NCI-H2029 treated with DMSO at 0.1 percent for 48 hours (cell line): ENCODE measurements around the gene PCNX1.

Experiments used
- DNase-seq: peaks from one replicate; lab custom pipeline; 2025; lab: John Stamatoyannopoulos, UW

Gene PCNX1

DNA sequence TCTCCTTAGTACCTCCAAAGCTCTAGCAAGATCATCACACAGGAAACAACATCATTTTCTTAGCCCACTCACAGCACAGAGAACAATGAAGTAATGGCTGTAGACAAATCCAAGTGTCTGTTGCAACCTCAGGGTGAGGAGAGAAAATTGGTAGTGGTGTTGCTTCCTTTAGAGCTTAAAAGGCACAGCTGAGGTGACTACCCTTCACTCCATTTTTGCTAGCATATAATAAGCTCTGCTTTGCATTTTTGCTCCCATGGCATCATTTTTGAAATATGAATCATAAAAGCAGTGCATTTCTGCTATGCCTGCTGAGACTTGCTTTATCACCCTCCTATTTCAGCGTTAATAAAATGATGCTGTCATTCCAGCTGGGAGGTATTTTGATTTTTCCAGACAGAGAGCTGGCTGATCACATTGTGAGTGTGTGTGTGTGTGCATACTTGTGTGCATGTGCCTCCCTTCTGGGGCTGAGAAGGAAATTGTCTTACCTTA is 18.5 kb upstream of the PCNX1 start:
- no peak for DNase-seq

DNA sequence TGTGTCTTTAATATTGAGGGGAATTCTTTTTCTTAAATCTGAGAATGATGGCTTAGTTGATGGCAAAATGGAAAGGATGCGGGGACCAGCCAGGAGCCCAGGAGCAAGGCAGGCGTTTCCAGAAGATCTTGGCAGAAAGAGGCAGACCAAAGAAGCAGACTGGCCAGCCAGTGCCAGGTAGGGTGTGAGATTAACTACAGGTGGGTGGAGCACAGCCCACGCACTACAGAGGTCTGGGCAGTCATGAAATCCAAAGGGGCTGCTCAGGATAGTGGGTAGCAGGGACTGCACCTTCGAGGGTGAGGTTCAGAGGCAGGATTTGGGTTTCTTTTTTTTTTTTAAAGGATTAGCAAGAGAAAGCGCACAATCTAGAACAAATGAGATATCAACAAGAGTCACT is 17.7 kb upstream of the PCNX1 start:
- no peak for DNase-seq

DNA sequence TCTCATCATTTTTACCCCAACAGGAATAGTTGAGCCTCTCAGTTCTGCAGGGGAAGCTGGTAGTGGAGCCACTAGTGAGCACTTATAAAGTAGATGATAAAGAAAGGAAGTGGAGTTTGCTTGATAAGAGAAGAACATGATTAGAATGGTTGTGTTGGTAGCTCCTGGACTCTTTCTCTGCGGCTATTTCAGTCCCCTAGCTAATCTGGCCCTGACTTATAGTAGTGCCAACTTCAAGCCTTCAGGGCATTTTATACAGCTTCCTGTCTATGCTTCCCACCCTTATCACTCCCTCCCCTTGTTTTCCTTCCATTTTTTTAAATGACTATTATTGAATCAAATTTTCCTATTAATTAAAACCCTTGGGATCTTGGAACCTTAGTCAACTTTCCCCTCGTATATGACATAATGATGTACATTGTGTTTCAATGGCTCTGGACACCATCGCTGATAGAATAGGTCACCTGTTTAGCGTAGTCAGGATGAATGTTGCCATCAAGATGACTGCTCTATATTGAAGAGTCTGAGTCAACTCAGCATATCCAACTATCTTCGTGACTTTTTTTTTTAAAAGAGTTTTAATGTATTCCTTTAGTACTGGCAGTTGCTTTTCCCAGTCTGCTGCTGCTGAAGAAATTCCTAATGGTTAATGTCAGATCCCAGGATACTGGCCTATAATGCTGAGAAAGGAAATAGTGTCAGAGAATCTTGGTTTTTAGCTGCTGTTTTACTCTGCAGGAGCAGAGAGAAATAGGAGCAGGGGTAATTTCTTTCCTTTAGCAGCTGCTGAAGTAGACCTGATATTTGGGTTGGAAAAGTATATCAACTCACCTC is 16.2 kb upstream of the PCNX1 start:
- no peak for DNase-seq

DNA sequence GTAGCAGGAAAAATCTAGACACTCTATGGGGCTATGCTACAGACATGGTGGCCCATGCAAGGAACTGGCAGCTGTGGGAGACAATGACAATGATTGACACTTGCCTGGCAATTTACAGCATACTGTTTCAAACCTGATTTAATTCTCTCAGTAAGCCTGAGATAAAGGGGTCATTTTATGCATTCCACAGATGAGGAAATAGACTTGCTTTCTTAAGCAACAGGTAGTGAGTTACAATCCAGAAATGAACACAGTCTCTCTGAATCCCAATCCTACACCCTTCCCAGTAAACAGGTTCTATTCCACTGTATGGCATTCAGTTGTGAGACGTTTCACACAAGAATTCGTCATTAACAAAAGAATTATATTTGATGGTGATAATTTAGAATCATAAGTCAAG is 15.5 kb upstream of the PCNX1 start:
- DNase-seq = no peak

- DNase-seq = no peak
These were observed 14.0 kb upstream of the PCNX1 start for GRCh38 chr14:70893062-70893845.

- DNase-seq = no peak
These were observed 13.4 kb upstream of the PCNX1 start for GRCh38 chr14:70893858-70894291.

DNA sequence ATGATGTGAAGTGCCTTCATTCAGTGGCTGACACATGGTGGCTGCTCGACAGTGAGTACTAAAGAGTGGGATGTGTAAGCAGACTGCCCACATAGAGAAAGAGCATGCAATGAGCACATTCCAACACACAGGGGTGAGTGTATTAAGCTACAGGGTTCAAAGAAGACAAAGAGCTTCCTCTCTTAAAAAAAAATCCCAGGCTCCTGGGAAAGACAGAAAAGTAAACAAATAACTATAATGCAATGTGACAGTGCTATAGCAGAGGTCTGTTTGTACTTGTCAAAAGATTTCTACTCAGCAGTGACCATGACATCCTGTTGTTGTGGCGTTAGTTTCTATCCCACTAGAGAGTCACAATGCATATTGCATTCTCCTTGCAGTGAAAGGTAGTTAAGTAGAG is 12.4 kb upstream of the PCNX1 start:
- no peak for DNase-seq

- DNase-seq = no peak
These were observed 10.9 kb upstream of the PCNX1 start for GRCh38 chr14:70896317-70896716.

DNA sequence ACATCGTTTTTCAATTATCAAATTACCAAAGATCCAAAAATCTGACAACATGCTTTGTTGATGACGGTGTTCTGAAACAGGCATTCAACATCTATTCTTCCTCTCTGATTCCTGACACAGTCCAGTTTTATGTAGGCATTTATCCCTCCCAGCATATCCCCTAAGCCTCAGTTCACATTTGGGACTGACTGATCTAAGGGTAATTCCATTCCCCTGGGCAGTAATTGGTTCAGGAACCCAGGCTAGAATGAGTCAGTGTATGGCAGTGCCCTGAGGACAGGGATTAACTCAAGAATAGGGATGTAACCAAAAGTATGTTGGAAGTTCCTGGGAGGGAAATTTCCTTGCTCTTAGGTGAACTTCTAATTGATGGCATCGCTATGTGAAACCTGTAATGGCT is 10.3 kb upstream of the PCNX1 start:
- no peak for DNase-seq

DNA sequence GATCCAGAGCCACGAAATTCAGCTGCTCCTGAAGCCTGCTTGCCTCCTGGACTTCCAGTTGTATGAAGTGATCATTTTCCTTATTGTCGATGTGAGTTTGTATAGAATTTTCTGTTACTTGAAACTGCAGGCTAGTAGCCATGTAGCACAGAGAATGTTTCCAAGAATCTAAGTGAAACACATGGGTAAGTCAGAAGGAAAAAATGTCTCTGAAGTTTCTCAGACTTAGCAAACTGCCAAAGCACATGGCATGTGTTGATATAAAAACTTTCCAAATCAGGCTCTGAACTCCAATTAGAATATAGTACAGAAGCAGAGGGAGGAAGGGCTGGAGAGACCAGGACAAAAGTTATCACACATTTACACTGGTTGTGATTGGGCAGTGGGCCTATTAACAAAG is 9.8 kb upstream of the PCNX1 start:
- DNase-seq = no peak

DNA sequence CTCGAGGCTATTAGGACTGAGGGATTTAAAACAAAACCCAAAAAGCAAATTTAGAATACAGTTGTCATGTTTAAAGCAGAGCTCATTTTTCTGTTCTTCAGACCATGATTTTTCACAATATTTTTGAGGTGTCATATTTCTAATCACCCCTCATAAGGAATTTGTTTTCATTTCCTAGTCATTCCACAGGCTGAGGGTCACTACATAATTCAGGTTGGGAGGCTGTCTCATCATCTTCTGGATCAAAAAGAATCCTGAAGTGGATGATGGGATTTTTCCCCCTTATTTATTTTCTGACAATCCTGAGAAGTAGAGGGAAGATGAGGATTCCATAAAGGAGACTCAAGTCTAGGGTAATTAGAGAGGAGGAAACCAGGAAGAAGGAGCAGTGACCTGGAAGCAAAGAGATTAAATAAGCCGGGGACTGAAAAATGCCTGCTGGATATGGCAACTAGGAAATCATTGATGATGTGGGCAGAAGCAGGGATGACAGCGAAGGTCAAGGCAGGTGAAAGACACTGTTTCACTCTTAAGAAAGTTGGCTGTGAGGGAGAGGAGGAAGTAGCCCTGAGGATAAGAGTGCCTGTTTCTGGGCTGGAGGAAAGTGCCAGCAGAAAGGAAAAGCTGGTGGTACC is 9.0 kb upstream of the PCNX1 start:
- no peak for DNase-seq

DNA sequence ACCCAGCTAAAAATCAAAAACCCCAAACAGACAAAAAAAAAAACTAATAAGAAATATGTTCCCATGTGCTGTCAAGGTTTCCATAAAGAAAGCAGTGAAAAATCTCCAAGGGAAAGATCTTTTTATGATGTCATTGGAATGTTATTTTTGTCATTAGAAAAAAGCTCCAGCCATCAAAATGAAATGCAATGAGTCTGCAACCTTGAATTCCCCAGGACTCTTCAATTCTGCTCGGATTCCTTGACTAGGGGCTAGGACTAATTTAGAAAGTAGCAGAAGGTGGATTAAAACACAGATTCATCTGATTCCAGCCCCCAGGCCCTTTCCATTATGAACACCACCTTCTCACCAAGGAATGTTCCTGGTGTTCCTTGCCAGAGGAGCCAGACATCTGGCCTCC is 6.0 kb upstream of the PCNX1 start:
- DNase-seq = no peak

DNA sequence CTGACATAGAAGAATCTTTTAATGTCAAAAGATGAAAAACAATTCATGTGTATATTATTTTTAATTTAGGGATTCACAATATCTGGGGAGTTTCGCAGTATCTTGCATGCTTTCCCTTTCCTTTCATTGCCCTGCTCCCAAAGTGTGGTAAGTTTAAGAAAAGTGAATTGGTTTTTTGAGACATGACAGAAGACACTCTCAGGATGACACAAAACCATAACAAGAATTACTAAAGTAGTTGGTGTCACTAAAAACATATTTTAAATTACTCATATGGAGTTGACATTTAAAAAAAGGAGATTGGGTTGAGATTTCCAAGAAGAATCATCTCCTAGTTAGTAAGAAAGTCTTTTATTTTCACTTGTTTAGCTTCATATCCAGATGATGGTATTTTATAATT is 5.1 kb upstream of the PCNX1 start:
- no peak for DNase-seq

GRCh38 chr14:70904373-70904772 is 2.9 kb upstream of the PCNX1 start:
- no peak for DNase-seq

GRCh38 chr14:70905301-70905700 is 2.0 kb upstream of the PCNX1 start:
- no peak for DNase-seq

GRCh38 chr14:70906793-70907175 is 475 bp upstream of the PCNX1 start:
- no peak for DNase-seq

GRCh38 chr14:70907996-70908934 is 1.0 kb downstream of the PCNX1 start:
- no peak for DNase-seq

GRCh38 chr14:70908935-70909641 is 1.8 kb downstream of the PCNX1 start:
- DNase-seq = no peak

DNA sequence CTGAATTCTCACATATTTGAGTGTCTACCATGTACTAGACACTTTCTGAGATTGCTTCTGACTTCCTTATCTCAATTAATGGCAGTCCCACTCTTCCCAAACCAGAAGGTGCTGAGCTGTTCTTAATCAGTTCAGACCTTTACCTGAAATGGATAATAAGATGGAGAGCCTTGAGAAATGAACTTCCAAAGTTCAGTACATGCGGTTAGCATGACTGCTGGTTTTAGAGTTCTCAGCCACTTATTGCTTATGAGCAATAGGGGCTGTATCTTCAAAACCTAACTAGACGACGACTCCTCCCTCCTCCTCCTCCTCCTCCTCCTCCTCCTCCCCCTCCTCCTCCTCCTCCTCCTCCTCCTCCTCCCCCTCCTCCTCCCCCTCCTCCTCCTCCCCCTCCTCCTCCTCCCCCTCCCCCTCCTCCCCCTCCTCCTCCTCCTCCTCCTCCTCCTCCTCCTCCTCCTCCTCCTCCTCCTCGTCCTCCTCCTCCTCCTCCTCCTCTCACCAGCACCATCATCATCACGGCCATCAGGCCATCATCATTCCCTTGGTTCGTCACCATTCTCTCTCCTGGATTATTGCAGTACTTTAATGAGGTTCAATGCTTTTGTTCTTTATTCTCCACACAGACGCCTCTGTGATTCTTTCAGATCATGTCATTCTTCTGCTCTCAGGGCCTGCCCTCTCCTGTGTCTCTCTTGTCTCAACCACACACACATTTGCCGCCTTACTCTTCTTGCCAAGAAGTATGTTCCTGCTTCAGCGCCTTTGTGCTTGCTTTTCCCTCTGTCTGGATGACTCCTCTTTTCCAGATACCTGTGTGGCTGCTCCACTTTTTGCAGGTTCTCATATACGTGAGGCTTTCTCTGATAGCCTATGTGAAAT is 2.7 kb downstream of the PCNX1 start:
- DNase-seq = no peak

GRCh38 chr14:70915415-70915814 is 8.2 kb downstream of the PCNX1 start:
- DNase-seq = no peak
